ENCODE data around the gene HOXB7. TPM values are rescaled to one million over a fixed set of nuclear protein-coding genes. Genes with fewer than 3 reads are reported as not detected.

The HOXB7 gene
- total RNA-seq, 1 experiment from 2014 or later: not detected

DNA sequence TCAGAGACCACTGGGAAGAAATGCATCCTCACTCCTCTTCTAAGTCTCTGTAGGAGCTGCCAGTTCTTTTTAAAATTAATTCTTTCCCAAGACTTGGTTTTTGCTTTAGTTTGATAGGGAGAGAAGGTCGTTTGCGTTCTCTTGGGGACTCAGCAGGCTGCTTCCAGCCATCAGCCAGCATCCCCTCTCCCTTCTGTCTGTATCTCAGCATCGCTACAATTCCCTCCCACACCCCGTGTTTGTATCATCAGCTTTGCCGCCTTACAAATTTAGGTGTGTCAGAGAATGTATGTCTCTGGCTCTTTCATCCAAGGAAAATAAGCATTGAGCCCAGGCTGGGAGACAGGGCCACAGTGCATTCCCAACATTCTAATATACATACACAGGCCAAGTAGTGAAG lies 11.5 kb downstream of the HOXB7 start:
- peaks cover 100% of the 10 kb centered on the region for H3K27me3 Mint-ChIP-seq (ENCODE audit: low read depth)
- no peak overlapping the region for H2BK12ac ChIP-seq (ENCODE audit: insufficient read length, low read depth, low read length)
- no peak overlapping the region for H3K56ac ChIP-seq (ENCODE audit: insufficient read length, low read depth, low read length)
- H3K4me1 ChIP-seq (ENCODE audit: insufficient read depth, low read length): no peaks in the 10 kb centered on the region
- H4K5ac ChIP-seq (ENCODE audit: insufficient read length, low read depth, low read length): no peak overlapping the region
- no peaks in the 10 kb centered on the region for H3K79me2 ChIP-seq (ENCODE audit: insufficient read depth, low read length)
- peaks cover 8 to 24% of the 10 kb centered on the region in 2 experiments; a peak in 3 of 4 replicates for H3K4me1 Mint-ChIP-seq
- H3K18ac ChIP-seq (ENCODE audit: insufficient read length, low read depth, low read length): no peak overlapping the region
- H3K9me3 ChIP-seq (ENCODE audit: control insufficient read depth, low read depth, low read length): no peaks in the 10 kb centered on the region
- H3K4me3 Mint-ChIP-seq: no peak overlapping the region
- no peak overlapping the region for H2BK120ac ChIP-seq (ENCODE audit: low read depth, low read length, poor library complexity, severe bottlenecking)
- no peak overlapping the region for H3K23ac ChIP-seq (ENCODE audit: insufficient read length, low read depth, low read length)
- no peak overlapping the region for H2BK15ac ChIP-seq (ENCODE audit: low read depth, low read length)
- no peak overlapping the region for H4K8ac ChIP-seq (replicated peaks; ENCODE audit: insufficient read length, low read depth, low read length)
- no peak overlapping the region for H3K4ac ChIP-seq (ENCODE audit: low read depth, low read length)
- H3T11ph ChIP-seq (ENCODE audit: low read length): no peak overlapping the region
- no peak overlapping the region for H4K91ac ChIP-seq (ENCODE audit: insufficient read length, low read depth, low read length)
- no CpG with 5 or more reads among the region's 5 CpGs for WGBS (ENCODE audit: extremely low coverage, insufficient read length, low lambda C conversion rate)
- H4K20me1 ChIP-seq (ENCODE audit: control insufficient read depth, insufficient read depth, insufficient read length): no peaks in the 10 kb centered on the region
- no peak overlapping the region for H3K27ac Mint-ChIP-seq
- H3K23me2 ChIP-seq (ENCODE audit: insufficient read length, low read depth, low read length, poor library complexity, severe bottlenecking): no peaks in the 10 kb centered on the region
- H3K27me3 ChIP-seq (ENCODE audit: insufficient read depth, low read length): peaks cover 100% of the 10 kb centered on the region
- H3K9me3 Mint-ChIP-seq: peaks cover 0 to 21% of the 10 kb centered on the region in 2 experiments; a peak in 4 of 5 replicates
- no peaks in the 10 kb centered on the region for H3K36me3 Mint-ChIP-seq (ENCODE audit: insufficient read depth in 1 of 3, low read depth in 3 of 3)
- H2BK20ac ChIP-seq (ENCODE audit: low read depth, low read length, poor library complexity, severe bottlenecking): no peak overlapping the region
- H2AFZ ChIP-seq (ENCODE audit: low read length): no peak overlapping the region
- H3K9ac ChIP-seq (ENCODE audit: extremely low read depth, insufficient read length, low read length): no peak overlapping the region
- no peak overlapping the region for H3K4me2 ChIP-seq (ENCODE audit: insufficient read depth, insufficient read length, low read length)
- no peak overlapping the region for H3K14ac ChIP-seq (ENCODE audit: insufficient read depth, low read length)
- TF ChIP-seq, protein P1, sequence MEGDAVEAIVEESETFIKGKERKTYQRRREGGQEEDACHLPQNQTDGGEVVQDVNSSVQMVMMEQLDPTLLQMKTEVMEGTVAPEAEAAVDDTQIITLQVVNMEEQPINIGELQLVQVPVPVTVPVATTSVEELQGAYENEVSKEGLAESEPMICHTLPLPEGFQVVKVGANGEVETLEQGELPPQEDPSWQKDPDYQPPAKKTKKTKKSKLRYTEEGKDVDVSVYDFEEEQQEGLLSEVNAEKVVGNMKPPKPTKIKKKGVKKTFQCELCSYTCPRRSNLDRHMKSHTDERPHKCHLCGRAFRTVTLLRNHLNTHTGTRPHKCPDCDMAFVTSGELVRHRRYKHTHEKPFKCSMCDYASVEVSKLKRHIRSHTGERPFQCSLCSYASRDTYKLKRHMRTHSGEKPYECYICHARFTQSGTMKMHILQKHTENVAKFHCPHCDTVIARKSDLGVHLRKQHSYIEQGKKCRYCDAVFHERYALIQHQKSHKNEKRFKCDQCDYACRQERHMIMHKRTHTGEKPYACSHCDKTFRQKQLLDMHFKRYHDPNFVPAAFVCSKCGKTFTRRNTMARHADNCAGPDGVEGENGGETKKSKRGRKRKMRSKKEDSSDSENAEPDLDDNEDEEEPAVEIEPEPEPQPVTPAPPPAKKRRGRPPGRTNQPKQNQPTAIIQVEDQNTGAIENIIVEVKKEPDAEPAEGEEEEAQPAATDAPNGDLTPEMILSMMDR (conservative IDR thresholded peaks at IDR 0.05): no peak
- no peaks in the 10 kb centered on the region for H3K79me1 ChIP-seq (ENCODE audit: insufficient read depth, low read depth, low read length, poor library complexity, severe bottlenecking)
- no peak overlapping the region for H3K27ac ChIP-seq (ENCODE audit: insufficient read length, low read depth, low read length)
- DNase-seq: no peak
- H2BK5ac ChIP-seq (ENCODE audit: insufficient read length, low read length): no peak overlapping the region
- H2AK5ac ChIP-seq (ENCODE audit: insufficient read length, low read length): no peak overlapping the region

All from H9 (cell line).